GM19463 (cell line): ENCODE measurements around the gene CD109.
"Not testable (repeated sequence)": the region's sequence is repeated elsewhere in the genome, so short reads cannot be mapped to it uniquely, and the experiment has no call there.

Experiments
- ATAC-seq: cut with Tn5 transposase; IDR thresholded peaks from one replicate; pipeline ENCODE4 v1.9.1; 2021; ENCODE audit warnings: mild to moderate bottlenecking, moderate library complexity; ENCODE audit not compliant: unreplicated experiment

The CD109 gene

DNA sequence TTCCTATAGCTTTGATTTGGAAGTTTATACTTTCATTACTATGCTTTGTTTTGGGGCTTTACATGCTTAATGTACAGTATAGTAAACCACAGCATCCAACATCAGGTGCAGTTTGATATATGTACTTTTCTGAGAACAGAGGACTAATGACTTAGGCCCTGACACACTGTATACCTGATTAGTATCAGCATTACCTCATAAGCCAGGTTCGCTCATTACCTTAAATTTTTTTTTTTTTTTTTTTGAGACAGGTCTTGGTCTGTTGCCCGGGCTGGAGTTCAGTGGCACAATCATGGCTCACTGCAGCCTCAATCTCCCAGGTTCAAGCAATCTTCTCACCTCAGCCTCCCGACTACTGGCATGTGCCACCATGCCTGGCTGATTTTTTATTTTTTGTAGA lies 28.4 kb downstream of the CD109 start:
- no peak for ATAC-seq

DNA sequence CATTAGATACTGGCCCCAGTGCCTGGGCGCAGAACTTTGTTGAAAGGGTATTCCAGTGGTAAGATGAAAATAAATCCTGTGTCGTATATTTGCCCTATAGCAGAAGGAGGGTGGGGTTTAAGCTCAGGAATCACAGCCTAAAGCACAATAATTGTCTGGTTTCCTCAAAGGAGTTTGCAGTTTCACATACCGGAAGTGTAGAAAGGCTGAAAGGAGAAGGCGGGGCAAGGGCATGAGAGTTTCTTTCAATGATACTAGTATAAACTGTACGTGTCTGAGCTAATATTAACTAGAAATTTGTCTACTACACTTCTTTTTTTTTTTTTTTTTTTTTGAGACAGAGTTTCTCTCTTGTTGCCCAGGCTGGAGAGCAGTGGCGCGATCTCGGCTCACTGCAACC lies 29.2 kb downstream of the CD109 start:
- not testable (repeated sequence) for ATAC-seq

DNA sequence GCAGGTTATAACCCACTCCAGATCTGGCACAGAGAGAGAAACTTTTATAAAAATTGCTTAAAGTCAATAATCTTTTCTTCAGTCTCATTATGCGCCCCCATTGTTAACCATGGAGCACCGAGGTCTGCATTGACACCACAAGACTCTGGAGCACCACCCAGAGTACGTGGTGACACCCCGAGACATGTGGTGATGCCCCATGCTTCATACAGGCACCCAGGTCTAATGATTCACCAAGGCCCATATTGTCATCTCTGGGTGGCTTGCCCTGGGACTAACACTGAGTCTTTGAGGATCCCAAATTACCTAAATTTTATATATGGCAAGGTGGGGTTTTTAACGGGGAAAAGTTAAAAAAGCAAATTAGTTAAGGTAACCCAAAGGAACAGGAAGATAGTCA lies 31.1 kb downstream of the CD109 start:
- no peak for ATAC-seq

DNA sequence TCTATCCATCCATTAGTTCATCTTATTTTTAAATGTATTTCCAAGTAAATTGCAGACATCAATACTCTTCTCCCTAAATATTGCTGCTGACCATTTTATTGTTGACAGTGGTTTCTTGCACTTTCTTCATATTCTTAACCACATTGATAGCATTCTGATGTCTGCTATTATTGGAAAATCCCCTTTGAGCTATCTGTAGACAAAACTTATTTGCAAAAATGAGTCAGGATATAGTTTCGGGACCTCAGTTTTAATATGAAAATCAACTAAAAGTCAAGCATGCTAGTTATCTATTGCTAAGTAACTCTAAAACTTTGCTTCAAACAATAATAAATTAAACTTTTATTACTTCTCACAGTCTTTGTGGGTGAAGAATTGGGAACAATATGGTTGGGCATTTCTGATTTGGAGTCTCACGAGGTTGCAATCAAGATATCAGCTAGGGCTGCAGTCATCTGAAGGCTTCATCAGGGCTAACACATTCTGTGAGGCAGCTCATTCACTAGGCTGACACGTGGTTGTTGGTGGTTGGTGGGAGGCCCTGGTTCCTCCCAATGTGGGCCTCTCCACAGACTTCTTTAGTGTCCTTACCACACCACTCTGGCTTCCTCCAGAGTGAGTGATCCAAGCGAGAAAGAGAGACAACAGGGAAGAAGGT lies 32.7 kb downstream of the CD109 start:
- ATAC-seq, result peak; percentile 71

DNA sequence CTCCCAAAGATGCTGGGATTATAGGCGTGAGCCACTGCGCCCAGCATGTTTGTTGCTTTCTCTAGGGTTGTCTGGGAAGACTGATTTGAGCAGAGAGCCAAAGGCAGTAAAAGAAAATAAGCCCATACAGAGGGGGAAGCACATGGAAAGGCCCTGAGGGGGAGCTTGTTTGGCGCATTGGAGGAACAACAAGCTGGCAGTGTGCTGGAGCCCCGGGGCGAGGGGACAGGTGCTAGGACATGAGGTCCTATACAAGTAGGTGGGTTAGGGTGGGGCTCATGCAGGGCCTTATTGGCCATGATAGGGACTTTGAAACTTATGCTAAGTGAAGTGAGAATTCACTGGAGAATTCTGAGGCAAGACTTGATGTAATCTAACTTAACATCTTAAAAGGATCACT lies 35.3 kb downstream of the CD109 start:
- ATAC-seq, result no peak

DNA sequence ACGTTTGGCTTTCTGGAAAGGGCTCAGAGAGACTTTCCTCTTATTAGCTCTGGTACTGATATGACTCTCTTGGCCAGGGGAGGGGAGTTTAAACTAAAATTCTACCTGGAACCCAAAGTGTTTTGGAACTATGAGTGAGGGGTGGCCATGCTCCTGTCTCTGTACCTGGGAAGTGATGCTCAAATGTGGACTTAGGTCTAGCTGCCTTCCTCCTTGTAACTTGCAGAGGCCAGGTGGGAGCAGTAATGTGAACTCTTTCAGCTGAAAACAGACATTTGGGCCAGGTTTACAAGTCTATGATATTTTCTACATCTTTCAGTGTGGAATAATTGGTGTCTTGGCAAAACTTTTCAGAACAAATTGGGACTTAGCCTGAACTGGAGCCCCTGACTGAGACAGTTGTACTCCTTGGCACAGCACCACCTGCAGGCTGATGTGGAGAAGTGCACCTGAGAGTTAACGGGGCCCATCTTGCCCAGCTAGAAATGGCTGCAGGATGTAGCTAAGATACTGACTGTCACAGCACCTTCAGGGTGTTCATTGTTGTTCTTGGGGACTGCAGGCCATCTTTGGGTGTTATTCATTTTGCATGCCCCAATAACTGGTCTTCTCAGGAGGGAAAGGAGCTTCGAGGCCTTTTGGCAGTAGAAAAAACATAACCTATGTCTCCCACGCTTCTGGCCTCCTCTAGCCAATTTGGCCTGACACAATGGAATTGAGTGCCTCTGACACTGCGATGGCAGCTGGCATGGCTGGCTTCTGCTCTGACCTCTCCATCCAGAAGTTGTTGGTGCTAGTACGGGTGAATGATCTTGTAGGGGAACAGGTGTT lies 37.1 kb downstream of the CD109 start:
- ATAC-seq, result peak; percentile 57

DNA sequence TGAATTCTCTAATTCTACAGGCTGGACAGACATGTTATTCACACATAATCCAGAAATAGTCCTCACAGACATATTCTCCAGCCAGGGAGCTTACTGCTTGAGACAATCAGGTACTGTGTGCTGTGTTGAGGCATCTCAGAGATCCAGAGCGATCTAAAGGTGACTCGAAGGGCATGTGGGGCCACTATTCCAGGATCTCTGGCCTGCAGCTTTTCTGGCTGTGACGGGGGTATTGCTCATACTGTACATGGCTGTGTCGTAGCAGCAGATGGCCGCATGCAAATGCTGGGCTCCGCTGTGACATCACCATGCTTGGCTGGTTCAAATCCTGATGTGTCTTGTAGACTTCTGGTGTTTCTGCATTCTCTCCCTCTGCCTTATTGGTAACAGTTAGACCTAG lies 37.8 kb downstream of the CD109 start:
- no peak for ATAC-seq

DNA sequence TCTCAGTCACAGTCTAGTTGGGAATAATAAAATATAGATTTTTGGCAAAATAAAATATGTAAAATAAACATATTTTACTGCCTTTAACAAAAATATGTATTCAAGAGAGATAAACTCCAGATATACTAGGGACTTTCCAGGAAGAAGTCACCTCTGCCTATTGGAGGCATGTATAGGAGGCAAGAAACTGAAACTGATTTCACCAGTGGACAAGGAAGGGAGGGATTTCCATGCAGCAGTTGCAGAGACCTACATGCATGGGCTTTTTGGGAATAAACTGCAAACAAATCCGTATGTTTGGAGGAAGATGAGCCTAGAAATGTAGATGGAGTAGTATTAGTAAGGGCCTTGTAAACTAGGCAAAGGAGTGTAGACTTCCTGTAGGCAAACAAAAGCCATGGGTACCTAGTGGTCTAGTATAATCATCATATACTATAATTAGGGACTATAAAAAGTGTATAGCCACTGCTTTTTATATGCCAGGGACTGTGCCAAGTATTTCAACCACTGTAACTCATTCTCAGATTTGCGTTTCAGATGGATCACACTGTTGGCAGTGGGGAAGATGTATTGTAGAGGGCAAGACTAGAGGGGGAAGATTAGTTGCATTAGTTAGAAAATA lies 38.9 kb downstream of the CD109 start:
- ATAC-seq, result no peak

DNA sequence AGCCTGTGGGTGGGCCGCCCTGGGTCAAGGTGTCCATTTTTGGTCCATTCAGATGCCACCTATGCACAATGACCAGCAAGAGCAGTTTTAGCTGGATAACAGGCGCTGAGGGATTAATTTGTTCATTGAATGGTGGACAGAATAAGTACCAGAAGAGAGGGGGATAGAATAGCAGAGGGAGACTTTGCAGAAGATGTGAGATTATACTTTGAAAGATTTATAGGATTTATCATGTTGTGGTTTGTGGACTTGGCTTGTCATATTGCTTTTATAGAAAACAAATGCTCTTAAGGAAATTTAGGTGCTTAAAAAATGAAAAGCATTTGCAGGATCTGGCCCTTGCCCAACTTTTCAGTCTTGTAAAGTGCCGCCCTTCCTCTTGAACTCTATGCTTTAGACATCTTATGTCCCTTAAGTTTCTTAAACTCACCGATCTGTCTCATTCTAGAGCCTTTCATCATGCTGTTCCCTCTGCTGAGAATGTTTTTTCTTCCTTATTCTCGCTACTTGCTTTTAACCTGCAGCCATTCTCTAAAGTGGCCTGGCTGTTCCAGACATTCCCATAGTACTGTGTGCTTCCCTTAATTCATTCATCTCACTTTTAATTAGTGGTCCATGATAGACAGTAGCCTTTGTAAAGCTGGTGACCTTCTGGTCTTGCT lies 42.5 kb downstream of the CD109 start:
- no peak for ATAC-seq

DNA sequence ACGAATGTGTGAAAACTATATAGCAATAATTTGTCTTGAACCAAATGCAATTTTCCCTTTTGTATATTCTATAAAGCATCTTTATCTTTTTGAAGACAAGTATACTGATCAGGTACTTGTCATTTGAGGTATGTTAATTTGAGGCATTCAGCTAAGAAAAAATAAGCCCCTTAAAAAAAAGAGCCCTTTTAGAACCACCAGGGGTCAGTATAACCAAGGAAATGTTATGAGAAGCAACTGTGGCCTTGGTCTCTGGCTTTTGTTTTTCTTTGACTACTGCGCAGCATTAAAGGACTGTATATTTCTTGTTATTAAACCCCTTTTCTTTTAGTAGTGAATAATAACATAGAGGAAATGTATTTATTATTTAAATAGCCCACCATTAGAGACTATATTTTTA lies 43.1 kb downstream of the CD109 start:
- ATAC-seq, result peak; percentile 59

DNA sequence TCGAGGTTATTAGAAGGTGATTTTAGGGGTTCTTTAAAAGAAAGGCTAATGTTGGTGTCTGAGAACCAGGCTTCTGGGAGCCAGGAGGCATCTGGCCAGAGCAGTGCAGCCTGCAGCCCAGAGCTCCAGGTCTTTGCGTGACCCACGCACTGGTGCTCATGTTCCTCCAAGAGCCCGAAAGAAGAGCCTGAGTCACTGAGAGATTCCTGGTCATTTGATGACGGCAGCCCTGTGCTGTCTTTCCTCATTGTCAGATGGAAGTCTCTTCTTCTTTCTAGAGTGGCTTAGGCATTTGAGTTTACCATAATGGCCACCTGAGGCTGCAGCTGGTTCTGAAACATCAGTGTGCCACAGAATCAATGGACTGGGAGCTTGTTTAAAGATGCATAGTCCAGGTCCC lies 46.4 kb downstream of the CD109 start:
- ATAC-seq, result no peak

DNA sequence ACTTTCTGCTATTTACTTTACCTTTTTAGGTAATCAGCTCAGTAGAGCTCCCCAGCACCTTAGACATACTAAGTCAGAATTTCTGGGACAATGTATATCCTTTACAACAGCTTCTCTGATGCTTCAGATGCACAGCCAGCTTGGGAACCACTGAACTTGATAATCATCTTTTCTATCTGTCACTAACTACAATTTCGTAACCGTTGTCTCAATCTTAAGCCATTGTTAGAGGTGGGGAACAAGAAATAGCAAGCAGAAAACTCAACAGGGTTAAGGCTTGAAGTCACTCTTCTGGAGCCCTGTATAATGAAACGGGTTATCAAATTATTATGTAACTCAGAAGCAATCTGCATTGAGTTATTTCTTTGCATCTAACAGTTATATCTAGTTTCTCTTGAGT lies 47.1 kb downstream of the CD109 start:
- no peak for ATAC-seq

DNA sequence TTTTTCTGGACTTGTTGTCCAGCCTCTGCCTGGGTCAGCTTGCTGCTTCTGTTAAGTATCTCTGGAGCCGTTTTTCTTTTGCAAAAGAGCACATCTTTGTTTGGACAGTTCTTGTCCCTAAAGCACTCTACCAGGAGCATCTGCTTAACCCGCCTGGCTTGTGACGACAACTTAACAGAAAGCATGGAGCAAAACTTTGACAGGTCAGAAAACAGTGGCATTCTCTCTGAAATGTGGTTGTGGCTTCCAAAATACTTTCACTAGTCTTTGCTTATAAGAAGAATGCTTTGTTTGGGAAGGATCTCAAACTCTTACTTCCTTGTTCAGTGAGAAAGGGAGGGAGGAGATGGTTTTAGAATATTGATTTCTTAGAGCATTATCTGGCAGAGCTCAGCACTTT lies 47.6 kb downstream of the CD109 start:
- ATAC-seq, result no peak

DNA sequence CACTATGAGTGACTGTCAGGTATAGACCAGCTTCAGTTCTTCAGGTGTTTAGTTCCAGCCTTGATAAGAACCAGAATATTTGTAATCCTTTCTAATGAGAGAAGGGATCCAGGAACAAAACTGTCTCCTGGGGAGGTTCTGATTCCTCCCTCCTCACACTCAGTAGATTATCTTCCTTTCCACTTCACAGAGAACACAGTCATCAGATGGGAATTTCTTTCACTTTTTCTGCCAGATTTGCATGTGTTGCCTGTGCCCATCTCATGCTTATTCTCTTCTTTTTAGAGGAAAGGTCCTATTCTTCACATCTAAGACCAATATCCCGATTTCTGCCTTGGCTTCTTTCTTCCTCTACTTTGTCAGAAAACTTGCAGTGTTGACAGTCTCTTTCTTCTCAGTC lies 50.8 kb downstream of the CD109 start:
- ATAC-seq, result no peak

DNA sequence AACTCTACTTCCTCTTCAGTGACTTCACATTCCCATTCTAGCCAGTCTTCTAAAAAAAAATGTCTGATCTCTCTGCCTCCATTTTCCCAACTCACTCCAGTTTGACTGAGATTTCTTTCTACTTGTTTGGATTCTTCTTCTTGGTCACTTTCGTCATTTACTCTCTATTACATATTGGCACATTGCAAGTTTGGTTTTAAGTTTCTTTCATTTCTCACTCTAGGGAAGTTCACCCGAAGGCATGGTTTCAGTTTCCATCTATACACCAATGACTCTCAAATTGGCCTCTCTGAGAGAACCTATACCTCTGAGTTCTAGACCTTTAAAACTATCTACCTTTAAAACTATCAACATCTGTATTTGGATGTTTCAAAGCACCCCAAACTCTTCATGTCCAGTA lies 51.3 kb downstream of the CD109 start:
- ATAC-seq, result peak; percentile 98

DNA sequence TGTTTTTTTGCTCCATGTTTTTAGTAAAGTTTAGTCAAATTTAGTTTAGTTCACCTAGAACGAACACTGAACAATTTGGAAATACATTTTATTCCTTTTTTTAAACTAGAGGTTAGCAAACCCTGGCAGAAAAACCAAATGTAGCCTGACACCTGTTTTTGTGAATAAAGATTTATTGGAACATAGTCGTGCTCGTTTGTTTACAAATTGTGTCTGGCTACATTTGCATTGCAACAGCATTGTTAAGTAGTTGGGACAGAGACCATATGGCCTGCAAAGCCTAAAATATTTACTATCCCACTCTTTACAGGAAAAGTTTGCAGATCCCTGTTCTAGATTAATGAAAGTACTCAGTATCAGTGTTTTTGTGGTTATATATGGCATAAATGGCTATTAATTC lies 56.9 kb downstream of the CD109 start:
- no peak for ATAC-seq

DNA sequence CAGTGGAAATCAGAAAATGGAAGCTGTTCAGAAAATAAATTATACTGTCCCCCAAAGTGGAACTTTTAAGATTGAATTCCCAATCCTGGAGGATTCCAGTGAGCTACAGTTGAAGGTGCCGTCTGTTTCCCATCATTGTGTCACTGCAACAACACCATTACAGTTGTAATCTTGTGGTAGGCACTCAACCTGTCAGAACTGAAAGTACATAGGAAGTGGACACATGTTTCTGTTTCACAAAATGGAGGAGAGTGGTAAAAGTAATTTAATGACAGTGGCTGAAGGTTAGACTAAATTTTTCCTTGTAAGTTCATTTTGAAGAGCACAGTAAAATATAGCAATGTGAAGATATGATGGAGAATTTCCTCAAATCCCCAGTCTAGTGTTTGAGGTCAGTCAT lies 70.0 kb downstream of the CD109 start:
- ATAC-seq, result peak; percentile 48

DNA sequence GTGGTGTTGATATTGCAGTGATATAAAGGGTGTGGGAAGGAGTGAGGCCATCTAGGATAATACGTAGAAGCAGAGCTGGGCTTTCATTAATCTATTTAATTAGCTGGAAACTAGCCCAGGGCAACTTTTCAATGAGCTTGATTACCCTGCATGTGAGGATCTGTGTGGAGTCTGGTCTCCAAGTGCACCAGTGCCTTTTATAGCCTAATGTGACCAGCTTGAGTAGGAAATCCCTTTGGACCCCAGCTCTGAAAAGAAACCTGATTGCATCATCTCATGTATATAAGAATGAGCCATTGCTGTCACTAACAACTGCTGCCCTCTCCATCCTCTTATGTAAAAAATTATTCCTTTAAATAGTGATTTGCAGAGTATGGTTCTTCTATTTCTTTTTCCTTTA lies 72.6 kb downstream of the CD109 start:
- no peak for ATAC-seq

DNA sequence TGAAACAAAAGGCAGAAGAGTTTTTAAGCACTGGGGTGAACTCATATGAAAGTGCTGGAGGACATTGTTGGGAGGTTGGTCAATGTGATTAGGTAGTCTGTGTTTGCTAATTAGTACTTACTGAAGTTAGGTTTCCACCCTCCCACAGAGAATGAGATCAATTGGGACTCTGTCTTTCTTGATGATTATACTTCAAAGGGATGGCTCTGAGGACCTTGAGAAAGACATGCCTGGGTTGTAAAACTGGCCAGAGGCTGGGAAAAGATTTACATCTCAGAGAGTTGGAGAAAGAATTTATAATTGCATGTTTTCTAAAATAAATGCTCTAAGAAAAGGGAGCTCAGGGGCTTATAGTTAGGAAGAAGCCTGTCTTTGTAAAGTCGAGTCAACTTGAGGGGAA lies 74.0 kb downstream of the CD109 start:
- no peak for ATAC-seq

DNA sequence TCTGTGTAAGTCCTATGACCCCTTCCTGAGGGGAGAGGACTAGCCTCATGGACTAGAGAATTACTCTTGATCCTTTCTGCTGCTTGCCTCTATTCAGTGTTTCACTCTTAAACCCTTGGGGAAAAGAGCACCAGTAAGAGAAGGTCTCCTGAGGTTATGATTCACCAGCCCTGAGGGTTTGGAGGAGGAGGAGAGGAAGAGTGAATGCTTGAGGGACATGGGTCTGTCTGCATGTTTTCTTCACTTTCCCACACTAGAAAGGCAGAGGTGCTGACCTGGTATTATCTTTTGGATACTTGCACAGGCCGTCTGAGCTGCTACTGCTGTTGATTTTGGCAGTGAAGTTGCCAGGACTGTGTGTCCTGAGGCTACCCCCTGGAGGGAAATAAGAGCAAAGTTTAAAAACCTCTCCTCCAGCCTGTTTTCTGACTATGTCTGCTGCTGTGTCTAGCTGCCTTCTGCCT lies 78.3 kb downstream of the CD109 start:
- ATAC-seq, result peak; percentile 79

DNA sequence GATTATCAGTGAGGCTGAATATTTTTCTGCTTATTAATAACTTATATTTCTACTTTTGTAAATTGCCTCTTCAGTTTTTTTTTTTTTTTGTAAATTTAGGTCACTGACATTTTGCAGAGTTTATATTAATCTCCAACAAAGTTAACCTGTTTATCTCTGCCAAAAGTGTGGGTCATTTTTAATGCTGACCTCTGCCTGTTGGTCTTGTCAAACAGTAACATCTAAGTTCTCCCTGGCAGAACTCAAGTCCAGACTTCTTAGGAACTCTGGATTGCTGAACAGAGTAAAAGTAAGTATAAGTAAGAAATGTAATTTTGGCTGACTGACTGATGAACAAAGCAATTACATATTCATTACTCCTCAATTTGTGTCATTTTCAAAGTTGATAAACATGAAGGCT lies 83.9 kb downstream of the CD109 start:
- ATAC-seq, result no peak

DNA sequence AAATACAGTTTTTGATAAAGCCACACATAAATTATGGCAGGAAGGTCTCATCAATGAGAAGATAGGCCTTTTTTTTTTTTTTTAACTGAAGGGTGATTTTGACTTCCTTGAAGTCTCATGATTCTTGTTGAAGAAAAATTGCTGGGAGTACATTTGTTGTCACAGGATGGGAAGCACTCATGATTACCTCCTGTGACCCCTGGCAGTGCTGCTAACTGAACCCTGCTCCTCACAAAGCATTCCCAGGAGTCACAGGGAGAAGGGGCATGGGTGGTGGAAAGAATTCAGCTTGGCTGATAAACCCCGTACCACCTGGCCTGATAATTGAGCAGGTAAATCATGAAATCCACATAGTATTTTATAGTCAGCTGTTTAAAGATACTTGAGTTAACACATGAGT lies 86.9 kb downstream of the CD109 start:
- ATAC-seq, result no peak
